HCT116 (cell line): ENCODE results near the gene KIN. TPM values are rescaled to one million over a fixed set of nuclear protein-coding genes. Genes with fewer than 3 reads are reported as not detected.
A peak's percentile ranks its signal among the peaks of the same experiment; 100 is the strongest.

Experiments
- ATAC-seq: fragments of 200-7000 bp; cut with Tn5 transposase; 2 replicates; pipeline ENCODE4 v1.9.1; 2020; ENCODE audit warnings: mild to moderate bottlenecking, moderate library complexity
- BruUV-seq: library from RNA; stranded (reverse); fragments of 400-500 nt; replicated peaks from 2 replicates; lab custom pipeline; 2021; lab: Mats Ljungman, UMichigan
- CTCF ChIA-PET: fragments of 300-600 bp; sonication (Branson Sonifier 250); formaldehyde crosslinking; loops from one replicate; lab custom pipeline; 2021; ENCODE audit warnings: antibody characterized with exemption; lab: Charles Lee
- POLR2A ChIA-PET: fragments of 300-600, 350-600 bp; sonication (Branson Sonifier 250); formaldehyde crosslinking; loops from one replicate; lab custom pipeline; 2021; ENCODE audit warnings: antibody characterized with exemption; lab: Charles Lee
- RAD21 ChIA-PET, 2 experiments: fragments of 300-600 bp; sonication (Branson Sonifier 250); formaldehyde crosslinking; loops; one replicate each; lab custom pipeline; 2023; ENCODE audit warnings: low total read pairs in 2 of 2; ENCODE audit not compliant: uncharacterized antibody in 2 of 2, unreplicated experiment in 2 of 2, low non-redundant PET in 1 of 2; lab: Charles Lee
- DNase-seq: peaks from one replicate; pipeline ENCODE4 v3.0.0-alpha.2; 2010; ENCODE audit warnings: low read depth, low spot score
- H2AFZ ChIP-seq: fragments of 200-600 bp; shearing (Covaris generic), sonication (generic); 2 replicates; pipeline ENCODE4 v1.6.1; 2017; ENCODE audit warnings: low read depth, mixed run types, mixed read lengths, antibody characterized with exemption, low read length; ENCODE audit not compliant: poor library complexity, severe bottlenecking
- H3K27ac ChIP-seq: 2 replicates; pipeline ENCODE4 v1.5.1; 2012; ENCODE audit warnings: low read depth, low read length
- H3K27me3 ChIP-seq: fragments of 200-600 bp; sonication (generic); 2 replicates; pipeline ENCODE4 v1.6.1; 2016; ENCODE audit warnings: mixed run types, low read length, mixed read lengths; ENCODE audit not compliant: insufficient read depth
- H3K36me3 ChIP-seq, 2 experiments: fragments of 200-500 bp in 1 of 2; fragments of 200-600 bp in 1 of 2; sonication (Bioruptor generic) in 1 of 2; sonication (generic) in 1 of 2; 2 replicates each; pipeline versions ENCODE4 v1.5.1 to v1.6.1; 2014 to 2016; ENCODE audit warnings: low read length in 2 of 2, inconsistent platforms in 1 of 2, mixed read lengths in 1 of 2, mixed run types in 1 of 2; ENCODE audit not compliant: insufficient read depth in 2 of 2, control insufficient read depth in 1 of 2
- H3K4me1 ChIP-seq, 2 experiments: fragments of 200-600 bp in 1 of 2; sonication (generic) in 1 of 2; 2 replicates each; pipeline versions ENCODE4 v1.5.1 to v1.6.1; 2012 to 2017; ENCODE audit warnings: low read length in 2 of 2, inconsistent platforms in 1 of 2, mild to moderate bottlenecking in 1 of 2, mixed read lengths in 1 of 2, mixed run types in 1 of 2, moderate library complexity in 1 of 2; ENCODE audit not compliant: insufficient read depth in 2 of 2, control insufficient read depth in 1 of 2
- H3K4me2 ChIP-seq: fragments of 200-600 bp; sonication (generic); 2 replicates; pipeline ENCODE4 v1.6.1; 2017; ENCODE audit warnings: mixed run types, low read length, mixed read lengths
- H3K4me3 ChIP-seq, 2 experiments: fragments of 200-600 bp in 1 of 2; sonication (generic) in 1 of 2; replicated peaks in 1 of 2; 2 replicates each; pipeline ENCODE4 v1.5.1; 2011 to 2016; ENCODE audit warnings: low read length in 2 of 2, control low read depth in 1 of 2, low read depth in 1 of 2, mild to moderate bottlenecking in 1 of 2, mixed read lengths in 1 of 2, mixed run types in 1 of 2
- H3K79me2 ChIP-seq: fragments of 200-600 bp; sonication (generic); 2 replicates; pipeline ENCODE4 v1.6.1; 2017; ENCODE audit warnings: mild to moderate bottlenecking, mixed run types, low read length, moderate library complexity, mixed read lengths; ENCODE audit not compliant: insufficient read depth
- H3K9ac ChIP-seq: fragments of 200-600 bp; sonication (generic); 2 replicates; pipeline ENCODE4 v1.6.1; 2016; ENCODE audit warnings: low read length, mixed read lengths
- H3K9me2 ChIP-seq: fragments of 200-600 bp; sonication (generic), shearing (Covaris generic); 2 replicates; pipeline ENCODE4 v1.6.1; 2017; ENCODE audit warnings: mixed run types, mild to moderate bottlenecking, moderate library complexity; ENCODE audit not compliant: insufficient read depth
- H3K9me3 ChIP-seq, 2 experiments: fragments of 200-500 bp in 1 of 2; fragments of 200-600 bp in 1 of 2; sonication (Bioruptor generic) in 1 of 2; sonication (generic) in 1 of 2; 2 replicates each; pipeline ENCODE4 v1.6.1; 2014 to 2017; ENCODE audit warnings: low read length in 2 of 2, mixed read lengths in 2 of 2, inconsistent platforms in 1 of 2, low read depth in 1 of 2, mild to moderate bottlenecking in 1 of 2, mixed run types in 1 of 2, moderate library complexity in 1 of 2; ENCODE audit not compliant: control insufficient read depth in 1 of 2, insufficient read depth in 1 of 2
- H4K20me1 ChIP-seq: fragments of 200-600 bp; sonication (generic), shearing (Covaris generic); 2 replicates; pipeline ENCODE4 v1.6.1; 2017; ENCODE audit warnings: mixed run types, mild to moderate bottlenecking, moderate library complexity; ENCODE audit not compliant: insufficient read depth
- CTCF ChIP-seq, 3 experiments: fragments of 200-600 bp in 1 of 3; sonication (generic) in 1 of 3; IDR thresholded peaks in 2 of 3; conservative IDR thresholded peaks in 1 of 3; 2 replicates each; pipeline ENCODE4 v1.5.1; 2012 to 2017; ENCODE audit warnings: low read depth in 2 of 3, low read length in 2 of 3, antibody characterized with exemption in 1 of 3, borderline replicate concordance in 1 of 3, control low read depth in 1 of 3, mild to moderate bottlenecking in 1 of 3, mixed read lengths in 1 of 3, mixed run types in 1 of 3, moderate library complexity in 1 of 3; ENCODE audit not compliant: insufficient read depth in 1 of 3
- RAD21 ChIP-seq: IDR thresholded peaks from 2 replicates; pipeline ENCODE4 v1.6.1; 2012; ENCODE audit warnings: low read depth, mild to moderate bottlenecking
- REST ChIP-seq: IDR thresholded peaks from 2 replicates; pipeline ENCODE4 v1.6.1; 2012; ENCODE audit warnings: low read depth
- YY1 ChIP-seq: IDR thresholded peaks from 2 replicates; pipeline ENCODE4 v1.6.1; 2011; ENCODE audit warnings: low read length, low read depth, moderate library complexity, mild to moderate bottlenecking; ENCODE audit not compliant: insufficient replicate concordance; ENCODE audit errors: extremely low read depth
- intact Hi-C: fragments of 100-400 bp; cut with micrococcal nuclease; formaldehyde crosslinking; loops from 2 replicates; pipeline ENCODE4 v1.10.0; 2022
- total RNA-seq: library from RNA; stranded (reverse); gene quantifications from one replicate; pipeline ENCODE4 v1.2.1, GENCODE V29; 2021; ENCODE audit not compliant: unreplicated experiment

The KIN gene
- total RNA-seq, 1 experiment from 2014 or later: 13.6 TPM

GRCh38 chr10:7819121-7819460 is 31.3 kb upstream of the KIN start:
- peak overlapping the region; percentile 77 for H3K9ac ChIP-seq
- H2AFZ ChIP-seq: no peak overlapping the region
- peaks cover 9 to 15% of the 10 kb centered on the region in 2 experiments; a peak in 3 of 4 replicates for H3K4me1 ChIP-seq
- intact Hi-C loops: loop anchor here (2.0 to 5.0 kb wide), 2 partner anchors 30 to 1537 kb away; partner anchors contain the start of gene ATP5F1C
- H3K4me2 ChIP-seq: peak overlapping the region; percentile 93
- H3K79me2 ChIP-seq: peaks cover 21% of the 10 kb centered on the region
- POLR2A ChIA-PET: interaction anchor here (1.8 kb wide), 1 partner anchor 31 kb away, joined by 5 read pairs; the partner anchor contains the start of genes ATP5F1C and KIN
- no peak for DNase-seq
- no peaks in the 10 kb centered on the region; a peak in 1 of 4 replicates for H3K36me3 ChIP-seq
- TF ChIP-seq YY1: peak; percentile 3
- no peak for TF ChIP-seq REST
- 0 out of 2 replicates have a peak, but pooled peaks have one; percentile 25 for TF ChIP-seq RAD21
- peak in 2 of 3 experiments; percentile 18 to 29; a peak in 2 of 6 replicates for TF ChIP-seq CTCF (IDR thresholded peaks at IDR 0.05 in 2 of 3, conservative IDR thresholded peaks at IDR 0.05 in 1 of 3; ENCODE audit: borderline replicate concordance in 1 of 3, insufficient read depth in 1 of 3, low read depth in 2 of 3, low read length in 2 of 3)
- H3K9me2 ChIP-seq: no peaks in the 10 kb centered on the region
- H3K9me3 ChIP-seq: no peaks in the 10 kb centered on the region
- peak overlapping the region; percentile 92 to 96 for H3K4me3 ChIP-seq
- CTCF ChIA-PET: no interaction called here
- RAD21 ChIA-PET: interaction anchor here in 1 of 2 experiments (0.7 kb wide), 1 partner anchor 20 kb away, joined by 3 read pairs; no protein-coding TSS in a partner anchor
- peak; percentile 61 for ATAC-seq
- BruUV-seq: no TSS peak
- H3K27me3 ChIP-seq: no peaks in the 10 kb centered on the region
- H3K27ac ChIP-seq: peak overlapping the region; percentile 21; the same call in 1 of the 2 replicates
- no peaks in the 10 kb centered on the region for H4K20me1 ChIP-seq
